ENCODE measurements around the gene ACIN1.
A peak's percentile ranks its signal among the peaks of the same experiment; 100 is the strongest.

Gene ACIN1

DNA sequence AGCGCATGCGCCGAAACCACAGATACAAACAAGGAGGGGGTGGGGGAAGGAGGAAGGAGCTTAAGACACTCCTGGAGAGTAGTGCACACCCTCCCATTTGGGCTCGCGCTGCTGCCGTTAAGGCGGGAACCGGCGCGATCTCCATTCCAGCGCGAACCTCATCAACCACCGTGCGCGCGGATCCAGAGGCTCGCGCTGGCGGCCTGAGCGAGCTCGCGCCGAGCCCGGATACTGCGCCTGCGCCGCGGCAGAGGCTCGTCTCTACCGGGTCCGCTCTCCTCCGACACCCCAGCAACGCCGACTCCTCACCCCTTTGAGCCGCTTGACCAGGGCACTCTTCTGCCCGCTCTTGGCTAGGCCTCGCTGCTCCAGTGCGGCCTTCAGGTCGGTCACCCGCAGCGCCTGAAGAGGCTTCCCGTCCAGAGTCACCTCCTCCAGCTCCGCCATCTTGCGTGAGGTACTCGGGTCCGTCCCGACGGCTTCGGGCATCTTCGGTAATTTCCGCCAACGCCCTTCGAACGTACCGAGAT, at the start of gene ACIN1:
Gene ACIN1, minus strand, starts transcription at position 471 of the 530 bp plus-strand sequence. Its CDS starts 24 bp downstream, at position 447.
- no peak for DNase-seq

DNA sequence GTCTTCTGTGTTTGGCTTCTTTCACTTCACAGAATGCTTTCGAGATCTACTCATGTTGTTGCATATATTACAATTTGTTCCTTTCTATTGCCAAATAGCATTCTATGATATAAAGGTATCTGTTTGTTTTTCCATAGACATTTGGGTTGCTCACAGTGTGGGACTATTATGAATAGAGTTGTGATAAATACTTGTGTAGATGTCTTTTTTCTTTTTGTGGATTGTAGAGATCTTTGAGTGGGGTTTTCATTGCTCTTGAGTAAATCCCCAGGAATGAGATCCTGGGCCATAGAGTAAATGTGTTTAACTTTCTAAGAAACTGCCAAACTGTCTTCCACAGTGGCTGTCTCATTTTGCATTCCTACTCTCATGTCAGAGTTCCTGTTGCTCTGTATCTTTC, 49.0 kb upstream of the ACIN1 start:
- DNase-seq, result no peak

- no peak for DNase-seq
Observed at GRCh38 chr14:23142826-23143225, 47.9 kb upstream of the ACIN1 start.

GRCh38 chr14:23141706-23142444, 46.9 kb upstream of the ACIN1 start:
- no peak for DNase-seq

- DNase-seq, result no peak
Observed at GRCh38 chr14:23140371-23140770, 45.4 kb upstream of the ACIN1 start.

GRCh38 chr14:23139874-23140273, 44.9 kb upstream of the ACIN1 start:
- no peak for DNase-seq

GRCh38 chr14:23137813-23138535, 43.0 kb upstream of the ACIN1 start:
- no peak for DNase-seq

- DNase-seq, result peak; percentile 27
Observed at GRCh38 chr14:23137192-23137812, 42.4 kb upstream of the ACIN1 start.

GRCh38 chr14:23136566-23137133, 41.7 kb upstream of the ACIN1 start:
- DNase-seq, result no peak

DNA sequence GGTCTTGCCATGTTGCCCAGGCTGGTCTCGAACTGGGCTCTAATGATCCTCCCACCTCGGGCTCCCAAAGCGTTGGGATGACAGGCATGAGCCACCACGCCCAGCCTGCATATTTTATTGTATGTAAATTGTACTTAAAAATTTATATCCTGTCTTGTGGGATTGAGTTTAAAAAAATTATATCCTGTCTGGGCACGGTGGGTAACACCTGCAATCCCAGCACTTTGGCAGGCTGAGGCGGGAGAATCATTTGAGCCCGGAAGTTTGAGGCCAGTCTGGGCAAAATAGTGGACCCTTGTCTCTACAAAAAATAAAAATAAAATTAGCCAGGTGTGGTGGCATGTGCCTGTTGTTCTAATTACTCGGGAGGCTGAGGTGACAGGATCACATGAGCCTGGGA, 38.0 kb upstream of the ACIN1 start:
- DNase-seq, result no peak

GRCh38 chr14:23131482-23131881, 36.5 kb upstream of the ACIN1 start:
- DNase-seq, result no peak

- DNase-seq, result no peak
Observed at GRCh38 chr14:23130871-23131270, 35.9 kb upstream of the ACIN1 start.

- DNase-seq, result no peak
Observed at GRCh38 chr14:23129759-23130316, 34.9 kb upstream of the ACIN1 start.

DNA sequence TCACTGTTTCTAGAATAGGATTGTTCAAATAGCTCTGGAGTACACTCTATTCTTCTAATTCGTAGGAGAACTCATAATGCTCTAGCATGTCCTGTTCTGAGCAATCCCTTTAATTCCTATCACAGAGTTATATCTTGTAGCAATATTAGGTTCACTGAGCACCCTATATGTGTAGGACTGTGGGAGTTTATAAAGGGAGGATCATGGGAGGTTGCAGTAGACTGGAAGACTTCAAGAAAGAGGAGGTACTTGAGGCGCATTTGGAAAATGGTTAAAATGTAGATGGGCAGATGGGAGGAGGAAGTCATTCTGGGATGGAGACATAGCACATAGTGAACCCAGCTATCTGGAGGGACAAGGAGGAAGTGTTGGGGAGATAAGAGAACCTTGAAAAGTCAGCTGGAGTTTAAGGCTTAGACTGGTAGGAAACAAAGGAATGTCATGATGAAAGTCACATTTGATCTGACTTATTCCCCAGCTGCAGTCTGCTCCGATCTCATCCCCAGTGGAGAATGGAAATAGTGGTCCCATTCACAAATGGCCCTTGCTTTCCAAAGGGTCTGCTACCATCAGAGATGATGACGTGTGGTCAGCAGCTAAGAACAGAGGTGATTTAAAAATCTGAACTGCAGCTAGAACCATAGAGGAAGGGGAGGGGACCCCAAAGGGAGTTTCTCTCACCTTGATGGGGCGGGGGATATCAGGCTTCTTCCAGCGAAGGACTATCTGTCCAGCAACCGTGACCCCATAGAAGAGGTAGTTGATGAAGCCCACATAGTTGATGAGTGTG, 34.2 kb upstream of the ACIN1 start:
- DNase-seq, result no peak

GRCh38 chr14:23127861-23128260, 32.9 kb upstream of the ACIN1 start:
- DNase-seq, result no peak

DNA sequence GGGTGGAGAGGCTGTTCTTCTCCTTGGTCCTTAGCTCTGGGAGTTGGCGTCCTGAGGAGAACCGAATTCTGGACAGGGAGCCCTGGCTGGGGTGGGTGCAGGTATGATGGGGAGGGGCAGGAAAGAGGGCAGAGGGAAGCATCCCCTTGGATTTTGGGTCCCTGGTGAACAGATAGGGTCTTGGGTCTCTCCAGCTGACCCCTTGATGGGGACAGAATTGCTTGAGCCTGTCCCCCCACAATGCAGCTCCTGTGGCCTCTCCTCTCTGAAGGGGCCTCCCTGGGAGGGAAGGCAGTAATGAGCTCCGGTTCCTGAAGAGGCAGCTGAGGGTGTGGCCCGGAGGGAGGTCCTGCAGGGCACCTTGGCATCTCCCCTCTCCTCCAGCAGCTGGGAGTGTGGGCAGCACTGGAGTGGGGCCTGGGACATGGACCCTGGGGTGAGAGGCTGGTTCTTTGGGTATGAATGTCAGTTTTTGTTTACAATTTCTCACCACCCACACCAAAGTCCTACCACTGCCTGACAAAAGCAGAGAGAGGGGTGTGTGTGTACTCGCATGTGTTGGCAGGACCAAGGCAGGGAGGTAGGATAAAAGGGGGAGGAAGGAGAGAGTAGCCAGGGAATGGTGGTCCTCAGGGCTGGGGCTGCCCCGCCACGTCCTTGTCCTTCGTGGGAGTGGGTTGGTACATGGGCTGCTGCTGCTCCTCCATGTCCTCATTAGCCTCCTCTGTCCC, 31.8 kb upstream of the ACIN1 start:
- DNase-seq, result no peak

DNA sequence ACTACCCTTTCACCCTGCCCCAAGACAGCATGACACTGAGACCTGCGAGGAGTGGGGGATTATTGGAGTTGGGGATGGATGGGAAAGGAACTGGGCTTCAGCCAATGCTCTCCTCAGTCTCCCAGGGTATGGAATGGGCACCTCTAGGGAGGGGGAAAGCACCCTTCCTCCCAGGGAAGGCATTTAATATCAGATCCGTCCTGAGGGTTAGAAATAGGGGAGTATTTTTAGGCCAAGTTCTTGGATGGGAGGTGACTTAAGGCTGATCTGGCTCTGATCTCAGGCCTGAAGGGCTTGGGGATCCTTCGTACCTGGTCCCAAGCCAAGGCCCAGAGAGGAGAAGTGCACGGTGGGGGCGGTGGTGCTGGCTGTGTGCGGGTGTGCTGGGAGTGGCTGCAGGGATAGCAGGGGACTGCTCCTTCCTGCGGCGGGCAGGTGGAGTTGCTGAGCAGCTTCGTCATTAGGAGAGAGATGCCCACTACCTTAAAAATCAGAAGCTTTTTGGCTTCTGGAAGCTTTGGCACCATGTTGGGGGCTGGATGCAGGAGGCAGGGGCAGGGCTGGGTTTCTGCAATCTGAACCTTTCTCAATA, 31.1 kb upstream of the ACIN1 start:
- no peak for DNase-seq

- DNase-seq, result no peak
Observed at GRCh38 chr14:23125011-23125410, 30.1 kb upstream of the ACIN1 start.

- no peak for DNase-seq
Observed at GRCh38 chr14:23124337-23124954, 29.5 kb upstream of the ACIN1 start.

- no peak for DNase-seq
Observed at GRCh38 chr14:23123419-23123818, 28.5 kb upstream of the ACIN1 start.

- no peak for DNase-seq
Observed at GRCh38 chr14:23122086-23122485, 27.1 kb upstream of the ACIN1 start.

All from NCI-H1092 (cell line).